Aorta (tissue), 5 donors: ENCODE data around the gene TAF10. TPM values are rescaled to one million over a fixed set of nuclear protein-coding genes. Genes with fewer than 3 reads are reported as not detected.

Source experiments
- ATAC-seq: fragments of 200-7000 bp; cut with Tn5 transposase; one replicate; pipeline ENCODE4 v1.9.1; 2022; ENCODE audit warnings: moderate library complexity; ENCODE audit not compliant: low FRiP score
- DNase-seq, 2 donors: peaks; one replicate each; pipeline ENCODE4 v3.0.0-alpha.2; 2020
- H3K27ac ChIP-seq, 2 donors: one replicate each; pipeline ENCODE4 v1.5.1; 2013; ENCODE audit warnings: low read length in 2 of 2, mild to moderate bottlenecking in 2 of 2, moderate library complexity in 2 of 2, control low read depth in 1 of 2, inconsistent platforms in 1 of 2, low read depth in 1 of 2
- H3K27me3 ChIP-seq, 2 donors: one replicate each; pipeline ENCODE4 v1.6.1; 2013; ENCODE audit warnings: control low read depth in 1 of 2, low read length in 1 of 2, mild to moderate bottlenecking in 1 of 2, moderate library complexity in 1 of 2; ENCODE audit not compliant: insufficient read depth in 2 of 2, control insufficient read depth in 1 of 2
- H3K36me3 ChIP-seq, 2 donors: one replicate each; pipeline ENCODE4 v1.6.1; 2013; ENCODE audit warnings: control low read depth in 1 of 2, low read length in 1 of 2, mild to moderate bottlenecking in 1 of 2; ENCODE audit not compliant: insufficient read depth in 2 of 2, control insufficient read depth in 1 of 2
- H3K4me1 ChIP-seq, 2 donors: one replicate each; pipeline ENCODE4 v1.6.1; 2013; ENCODE audit warnings: low read length in 2 of 2, control low read depth in 1 of 2, mild to moderate bottlenecking in 1 of 2, moderate library complexity in 1 of 2; ENCODE audit not compliant: insufficient read depth in 2 of 2, control insufficient read depth in 1 of 2
- H3K4me3 ChIP-seq, 2 donors: one replicate each; pipeline ENCODE4 v1.5.1; 2013; ENCODE audit warnings: low read length in 2 of 2, control low read depth in 1 of 2, mild to moderate bottlenecking in 1 of 2
- H3K9me3 ChIP-seq: one replicate; pipeline ENCODE4 v1.6.1; 2013; ENCODE audit warnings: mild to moderate bottlenecking, low read length; ENCODE audit not compliant: control insufficient read depth
- WGBS, 2 donors: extraction: QIAGEN DNeasy Blood & Tissue Kit; methylation state at CpG; one replicate each; pipeline ENCODE4 v1.1.7; 2013; 5-methylcytosine and 5-hydroxymethylcytosine counted together
- intact Hi-C, 2 donors: fragments of 100-400 bp; cut with DNase I; formaldehyde crosslinking; loops; one replicate each; pipeline versions ENCODE4 v1.14.2 to v1.15.0; 2022
- polyA plus RNA-seq, 2 donors: library from polyadenylated mRNA; stranded (reverse); fragments of 200-250 nt; gene quantifications; one replicate each; pipeline ENCODE4 v1.2.3, GENCODE V29; 2013
- total RNA-seq, 2 donors: library from RNA; stranded (reverse); fragmentation: NEBNext Ultra II Directional; extraction: Animal tissue kit (Norgen Biotek cat#: 25700); gene quantifications; one replicate each; pipeline ENCODE4 v1.2.1, GENCODE V29; 2021
- donor health status: healthy with polysubstance abuse.
- donor health status: Bipolar disorder and iron deficiency.
- donor health status: DM: no; HTN: no; CAD: no.
- donor health status: DM: no; HTN: no; CAD: no.
- donor health status: DM: yes; HTN: yes; CAD: no.

The TAF10 gene
- total and polyA plus RNA-seq, 4 donors, result 55.0 to 119 (median 93.5) TPM

DNA sequence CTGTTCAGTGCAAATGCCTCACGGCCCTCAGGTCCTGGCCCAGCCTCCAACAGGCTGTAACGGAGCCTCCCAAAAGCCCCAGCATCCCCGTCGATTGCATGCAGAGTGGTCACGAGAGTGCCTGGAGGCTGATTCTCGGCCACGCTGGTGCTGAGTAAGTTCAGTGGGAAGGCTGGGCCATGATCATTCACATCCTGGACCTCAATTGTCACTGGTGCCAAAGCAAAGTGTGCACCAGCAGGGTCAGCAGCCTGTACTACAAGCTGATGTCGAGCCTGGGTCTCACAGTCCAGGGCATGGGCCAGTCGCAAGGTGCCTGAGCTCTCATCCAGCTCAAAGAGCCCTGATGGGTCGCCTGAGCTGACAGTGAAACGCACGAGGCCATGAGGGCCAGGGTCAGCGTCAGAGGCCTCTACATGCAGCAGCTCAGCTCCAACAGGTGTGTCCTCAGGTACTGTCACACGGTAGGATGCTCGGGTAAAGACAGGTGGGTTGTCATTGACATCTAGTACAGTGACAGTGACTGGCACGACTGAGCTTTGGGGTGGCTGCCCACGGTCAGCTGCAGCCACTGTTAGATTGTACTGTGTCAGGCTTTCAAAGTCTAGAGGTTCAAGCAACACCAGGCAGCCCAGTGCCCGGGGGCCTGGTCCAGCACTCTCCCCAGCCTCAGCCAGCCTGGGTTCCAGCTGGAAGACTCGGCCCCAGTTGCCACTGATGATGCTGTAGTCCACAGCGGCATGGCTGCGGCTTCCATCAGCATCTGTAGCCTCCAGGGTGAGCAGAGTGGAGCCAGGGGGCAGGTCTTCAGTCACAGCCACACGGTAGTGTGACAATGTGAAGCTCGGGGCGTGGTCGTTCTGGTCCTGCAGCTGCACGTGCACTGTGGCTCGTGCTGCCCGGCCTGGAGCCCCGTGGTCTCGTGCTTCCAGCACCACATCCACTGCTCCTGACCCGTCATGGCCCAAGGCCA is 11.7 kb upstream of the TAF10 start:
- no peaks in the 10 kb centered on the region for H3K27me3 ChIP-seq
- ATAC-seq, result no peak
- peaks cover 0 to 4% of the 10 kb centered on the region in 2 donors for H3K36me3 ChIP-seq
- no peak overlapping the region for H3K4me3 ChIP-seq
- H3K9me3 ChIP-seq, result no peaks in the 10 kb centered on the region
- no peaks in the 10 kb centered on the region for H3K4me1 ChIP-seq
- intact Hi-C loops, result no loop called here
- DNase-seq, result peak in 1 of 2 donors; percentile 38
- no peak overlapping the region for H3K27ac ChIP-seq
- whole genome bisulfite sequencing, 2 donors, result 80 to 83% methylated on average over 31 of the region's 31 CpGs

DNA sequence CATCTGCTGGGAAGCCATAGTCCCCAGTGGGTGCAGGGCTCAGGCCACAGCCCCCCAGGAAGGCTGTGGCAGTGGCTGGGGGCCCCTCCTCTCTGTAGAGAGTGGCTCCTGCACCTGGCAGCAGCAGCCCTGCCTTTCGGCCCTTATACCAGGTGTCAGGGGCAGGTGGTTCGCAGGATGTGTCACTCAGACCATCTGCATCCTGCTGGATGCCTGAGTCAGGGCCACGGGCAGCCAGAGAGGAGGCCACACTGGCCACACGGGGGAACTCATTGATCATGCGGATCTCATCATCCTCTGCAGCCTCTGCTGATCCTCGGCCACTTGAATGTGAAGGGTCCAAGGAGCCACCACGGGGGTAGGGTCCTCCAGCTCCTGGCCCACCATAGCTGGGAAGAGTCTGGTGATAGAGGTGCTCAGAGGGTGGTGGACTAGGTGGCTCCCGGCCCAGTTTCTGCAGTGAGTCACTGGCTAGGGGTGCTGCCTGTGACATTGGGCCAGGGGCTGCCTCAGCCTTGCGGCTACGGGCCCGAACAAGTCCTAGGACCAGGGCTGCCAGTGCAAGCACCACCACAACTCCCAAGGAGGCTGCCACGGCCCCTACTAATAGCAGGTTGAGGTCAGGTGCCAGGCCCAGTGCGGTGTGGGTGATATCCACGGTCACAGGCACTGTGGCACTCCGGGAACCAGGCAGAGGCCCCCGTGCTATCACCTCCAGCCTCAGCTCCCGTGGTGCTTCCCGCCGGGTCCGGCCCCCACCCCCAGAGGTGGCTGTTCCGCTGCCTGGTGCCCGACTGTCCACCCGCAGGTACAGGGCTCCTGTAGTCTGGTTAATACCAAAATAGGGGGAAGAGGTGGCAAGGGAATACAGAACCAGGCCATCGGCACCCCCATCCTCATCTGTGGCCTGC is 10.5 kb upstream of the TAF10 start:
- Histone ChIP-seq H3K27ac (no peak overlapping the region), H3K4me3 (no peak overlapping the region), H3K36me3 (peaks cover 0 to 3% of the 10 kb centered on the region in 2 donors), H3K9me3 (no peaks in the 10 kb centered on the region), H3K4me1 (no peaks in the 10 kb centered on the region), H3K27me3 (no peaks in the 10 kb centered on the region)
- ATAC-seq (no peak), DNase-seq (no peak)
- 83 to 86% methylated on average over 24 of the region's 24 CpGs for WGBS, 2 donors
- intact Hi-C loops, result no loop called here

DNA sequence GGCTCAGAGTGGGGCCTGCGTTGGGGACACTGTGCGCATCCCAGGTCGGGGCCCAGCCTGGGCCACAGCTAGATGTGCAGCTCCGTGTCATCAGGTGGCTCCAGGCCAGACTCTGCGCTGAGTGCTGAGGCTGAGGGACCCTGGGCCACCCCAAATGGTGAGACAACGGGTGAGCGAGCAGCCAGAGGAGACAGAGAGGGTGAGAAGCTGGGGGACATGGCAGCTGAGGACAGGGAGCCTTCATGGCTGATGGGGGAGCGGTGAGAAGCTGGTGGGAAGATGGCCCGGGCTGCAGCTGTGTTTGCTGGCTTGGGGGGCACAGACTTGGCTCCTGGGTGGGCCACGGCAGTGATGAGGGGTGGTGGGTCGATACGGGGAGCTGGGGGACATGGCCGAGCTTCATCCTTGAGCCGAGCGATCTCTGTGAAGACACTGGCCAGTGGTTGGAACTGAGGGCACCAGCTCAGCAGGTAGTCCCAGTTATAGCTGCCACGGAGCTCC is 9.7 kb upstream of the TAF10 start:
- no peak overlapping the region for H3K4me3 ChIP-seq
- no peaks in the 10 kb centered on the region for H3K4me1 ChIP-seq
- intact Hi-C loops, result no loop called here
- H3K36me3 ChIP-seq, result peaks cover 0 to 3% of the 10 kb centered on the region in 2 donors
- ATAC-seq (no peak), DNase-seq (no peak)
- no peaks in the 10 kb centered on the region for H3K27me3 ChIP-seq
- WGBS, 2 donors, result 87 to 90% methylated on average over 16 of the region's 16 CpGs
- no peak overlapping the region for H3K27ac ChIP-seq
- H3K9me3 ChIP-seq, result no peaks in the 10 kb centered on the region

DNA sequence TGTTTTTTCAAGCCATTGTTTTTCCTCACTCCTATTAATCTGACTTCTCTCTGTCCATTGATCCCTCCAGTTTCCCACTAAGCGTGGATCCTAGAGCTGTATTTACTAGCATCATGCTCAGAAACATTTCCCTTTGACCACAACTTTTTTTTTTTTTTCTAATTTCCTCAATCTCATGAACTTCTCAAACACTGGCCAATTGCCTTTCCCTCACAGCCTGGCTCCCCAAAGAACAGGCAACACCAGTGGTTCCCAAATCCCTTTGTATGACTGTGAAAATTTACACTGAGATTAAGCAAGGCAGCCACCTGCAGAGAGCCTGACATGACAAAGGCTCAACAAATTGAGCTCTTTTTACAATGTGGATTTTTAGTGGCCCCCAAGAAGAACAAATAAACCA is 8.6 kb upstream of the TAF10 start:
- 45 to 94% methylated on average over 1 of the region's 1 CpG for WGBS, 2 donors
- H3K4me3 ChIP-seq, result no peak overlapping the region
- H3K27me3 ChIP-seq, result no peaks in the 10 kb centered on the region
- DNase-seq, result no peak
- no peaks in the 10 kb centered on the region for H3K4me1 ChIP-seq
- H3K9me3 ChIP-seq, result no peaks in the 10 kb centered on the region
- H3K27ac ChIP-seq, result no peak overlapping the region
- ATAC-seq, result no peak
- peaks cover 0 to 5% of the 10 kb centered on the region in 2 donors for H3K36me3 ChIP-seq
- intact Hi-C loops, result no loop called here

DNA sequence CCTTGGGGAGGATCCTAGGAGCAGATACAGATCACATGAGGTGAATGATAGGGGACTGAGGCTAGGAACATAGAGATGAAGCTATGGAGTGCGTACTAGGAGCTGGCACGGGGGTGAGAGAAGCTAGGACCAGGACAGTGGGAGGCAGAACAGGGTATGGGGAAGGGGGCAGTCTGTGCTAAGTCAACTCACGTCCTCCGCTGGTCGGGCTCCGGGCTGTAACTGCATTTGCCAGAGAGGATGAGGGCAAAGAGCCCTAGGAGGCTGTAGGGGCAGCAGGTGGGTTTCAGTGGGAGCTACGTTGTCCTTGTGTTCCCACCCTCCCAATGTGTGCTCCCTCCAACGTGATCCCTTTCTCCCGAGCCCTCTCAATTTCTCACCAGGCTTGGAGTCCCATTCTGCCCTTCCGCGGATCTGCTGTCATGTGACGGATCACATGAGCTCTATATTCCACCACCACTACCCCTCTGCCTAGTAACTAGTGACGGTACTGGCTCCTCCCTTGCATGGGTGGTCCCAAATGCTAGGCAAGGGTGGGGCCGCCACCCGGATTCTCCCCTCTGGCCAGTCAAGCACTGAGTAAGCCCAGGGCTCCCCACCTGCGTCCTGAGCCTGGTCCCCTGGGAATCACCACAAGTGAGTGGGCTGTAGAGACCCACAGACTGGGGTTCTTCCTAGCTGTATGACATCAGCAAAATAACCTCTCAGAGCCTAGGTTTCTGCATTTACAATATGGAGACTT is 7.2 kb upstream of the TAF10 start, which contains the start of gene TPP1:
Gene TPP1, minus strand, starts transcription at position 419 of the 742 bp plus-strand sequence. Its CDS starts 22 bp downstream, at position 397.
- ATAC-seq, result peak; percentile 95
- no peaks in the 10 kb centered on the region for H3K27me3 ChIP-seq
- intact Hi-C loops, result loop anchor here (1.0 to 5.0 kb wide), 3 partner anchors 38 to 64 kb away; partner anchors contain the start of genes MRPL17 (in 2 of the 2) and DCHS1 (in 1 of the 2)
- no peaks in the 10 kb centered on the region for H3K4me1 ChIP-seq
- WGBS, 2 donors, result 0 to 1% methylated on average over 16 of the region's 16 CpGs
- H3K4me3 ChIP-seq, result peak within 1 kb of the TSS; percentile 55 to 74
- H3K36me3 ChIP-seq, result peaks cover 0 to 2% of the 10 kb centered on the region in 2 donors
- H3K27ac ChIP-seq, result peak within 1 kb of the TSS in 1 of 2 donors; percentile 65
- DNase-seq, result peak; percentile 93 to 94
- no peaks in the 10 kb centered on the region for H3K9me3 ChIP-seq

DNA sequence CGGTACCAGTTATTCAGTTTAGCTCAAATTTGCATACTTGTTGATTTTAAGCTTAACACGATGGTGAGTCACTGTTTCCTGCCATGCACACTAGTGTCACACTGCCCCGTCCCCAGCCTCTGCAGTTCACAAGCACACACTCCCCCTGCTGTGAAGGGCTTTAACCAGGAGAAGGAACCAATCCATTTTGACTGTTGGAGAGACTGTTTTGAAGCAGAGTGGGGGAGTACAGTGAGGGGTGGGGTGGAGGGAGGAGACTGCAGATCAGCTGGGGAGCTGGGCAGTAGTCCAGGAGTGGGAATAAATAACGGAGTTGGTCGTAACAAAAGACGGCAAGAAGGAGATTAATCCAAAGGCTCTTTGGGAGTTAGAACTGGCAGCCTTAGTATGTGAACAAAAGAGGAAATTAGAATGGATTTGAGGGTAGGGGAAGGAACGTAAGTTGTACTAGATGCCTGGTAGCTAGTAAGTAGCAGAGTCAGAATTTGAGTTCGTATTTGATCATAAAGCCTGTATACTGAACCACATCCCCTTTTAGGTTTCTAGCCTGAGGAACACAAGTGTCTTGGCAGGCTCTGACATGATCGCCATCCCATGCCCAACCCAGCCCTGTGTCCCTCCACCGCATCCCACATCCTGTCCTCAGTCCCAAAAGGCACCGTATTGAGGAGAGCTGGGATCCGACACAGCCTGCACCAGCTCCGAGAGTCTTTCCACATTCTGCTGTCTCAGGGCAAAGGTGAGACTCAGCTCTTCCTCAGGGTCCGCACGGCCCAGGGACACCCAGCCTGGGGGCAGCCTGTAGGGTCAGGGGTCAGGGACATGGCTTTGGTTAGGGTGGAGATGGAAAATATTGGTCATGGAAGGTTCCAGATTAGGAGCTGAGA is 6.3 kb upstream of the TAF10 start:
- intact Hi-C loops, result loop anchor here (1.0 to 5.0 kb wide), 3 partner anchors 39 to 65 kb away; partner anchors contain the start of genes MRPL17 (in 2 of the 2) and DCHS1 (in 1 of the 2)
- 8 to 11% methylated on average over 15 of the region's 15 CpGs for WGBS, 2 donors

DNA sequence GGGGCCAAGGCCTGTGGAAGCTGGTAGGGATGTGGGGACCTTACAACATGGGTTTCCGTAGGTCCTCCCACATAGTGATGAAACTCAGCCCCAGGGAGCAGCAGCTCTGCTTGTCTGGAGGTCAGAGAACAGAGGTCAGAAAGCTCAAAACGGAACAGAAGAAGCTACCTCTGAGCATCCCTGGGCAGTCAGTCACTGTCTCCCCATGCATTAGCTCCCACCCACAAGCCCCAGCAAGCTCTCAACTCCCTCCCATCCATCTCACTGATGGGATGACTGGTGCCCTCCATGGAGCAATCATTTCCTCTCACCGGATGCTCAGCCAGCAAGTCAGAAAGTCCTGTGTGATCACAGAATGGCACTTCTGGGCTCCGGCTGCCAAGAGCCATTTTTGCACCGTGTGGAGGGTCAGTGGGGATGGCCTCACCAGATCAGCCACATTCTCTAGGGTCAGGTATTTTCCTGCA is 5.3 kb upstream of the TAF10 start:
- no peak overlapping the region for H3K4me3 ChIP-seq
- intact Hi-C loops, result loop anchor here in 1 of 2 donors (5.0 kb wide), 2 partner anchors 40 to 65 kb away; partner anchors contain the start of genes DCHS1 and MRPL17
- H3K27ac ChIP-seq, result no peak overlapping the region
- no peaks in the 10 kb centered on the region for H3K27me3 ChIP-seq
- ATAC-seq, result no peak
- H3K4me1 ChIP-seq, result no peaks in the 10 kb centered on the region
- WGBS, 2 donors, result 80 to 87% methylated on average over 5 of the region's 5 CpGs
- H3K9me3 ChIP-seq, result no peaks in the 10 kb centered on the region
- no peak for DNase-seq
- peaks cover 0 to 2% of the 10 kb centered on the region in 2 donors for H3K36me3 ChIP-seq

More for the DNA sequence above, 6.3 kb upstream of the TAF10 start:
- H3K27ac ChIP-seq, result peak overlapping the region in 1 of 2 donors; percentile 65
- DNase-seq, result peak in 1 of 2 donors; percentile 73
- no peaks in the 10 kb centered on the region for H3K27me3 ChIP-seq
- peak overlapping the region; percentile 55 to 74 for H3K4me3 ChIP-seq
- H3K9me3 ChIP-seq, result no peaks in the 10 kb centered on the region
- peak; percentile 53 for ATAC-seq
- peaks cover 0 to 2% of the 10 kb centered on the region in 2 donors for H3K36me3 ChIP-seq
- H3K4me1 ChIP-seq, result no peaks in the 10 kb centered on the region
